Nephron progenitor cell (in vitro differentiated cells): ENCODE measurements around the gene BRPF3.

ENCODE experiments used
- DNase-seq: peaks from one replicate; pipeline ENCODE4 v3.0.0; 2021
- H3K27ac Mint-ChIP-seq: 2 replicates; pipeline ENCODE4 v1.8.0; 2021; ENCODE audit warnings: mild to moderate bottlenecking, moderate library complexity, mixed read lengths
- H3K27me3 Mint-ChIP-seq: 2 replicates; pipeline ENCODE4 v1.8.0; 2021; ENCODE audit warnings: mild to moderate bottlenecking, low read depth, mixed read lengths; ENCODE audit not compliant: poor library complexity
- H3K36me3 Mint-ChIP-seq: 2 replicates; pipeline ENCODE4 v1.8.0; 2021; ENCODE audit warnings: low read depth, mixed read lengths
- H3K4me1 Mint-ChIP-seq: 2 replicates; pipeline ENCODE4 v1.8.0; 2021; ENCODE audit warnings: mixed read lengths
- H3K4me3 Mint-ChIP-seq: 2 replicates; pipeline ENCODE4 v1.8.0; 2021; ENCODE audit warnings: mild to moderate bottlenecking, moderate library complexity, mixed read lengths
- H3K9me3 Mint-ChIP-seq: 2 replicates; pipeline ENCODE4 v1.8.0; 2021; ENCODE audit warnings: mild to moderate bottlenecking, moderate library complexity, mixed read lengths
- CTCF ChIP-seq: fragments of 200-600 bp; sonication (generic); IDR thresholded peaks from 2 replicates; pipeline ENCODE4 v1.5.0; 2021; ENCODE audit warnings: antibody characterized with exemption

The BRPF3 gene

GRCh38 chr6:36220226-36220625 lies 23.7 kb downstream of the BRPF3 start:
- Mint-ChIP-seq H3K4me3 (no peak overlapping the region), H3K36me3 (peaks cover 66% of the 10 kb centered on the region), H3K4me1 (no peaks in the 10 kb centered on the region), H3K27me3 (no peaks in the 10 kb centered on the region), H3K9me3 (no peaks in the 10 kb centered on the region), H3K27ac (no peak overlapping the region)
- no peak for TF ChIP-seq CTCF
- no peak for DNase-seq

DNA sequence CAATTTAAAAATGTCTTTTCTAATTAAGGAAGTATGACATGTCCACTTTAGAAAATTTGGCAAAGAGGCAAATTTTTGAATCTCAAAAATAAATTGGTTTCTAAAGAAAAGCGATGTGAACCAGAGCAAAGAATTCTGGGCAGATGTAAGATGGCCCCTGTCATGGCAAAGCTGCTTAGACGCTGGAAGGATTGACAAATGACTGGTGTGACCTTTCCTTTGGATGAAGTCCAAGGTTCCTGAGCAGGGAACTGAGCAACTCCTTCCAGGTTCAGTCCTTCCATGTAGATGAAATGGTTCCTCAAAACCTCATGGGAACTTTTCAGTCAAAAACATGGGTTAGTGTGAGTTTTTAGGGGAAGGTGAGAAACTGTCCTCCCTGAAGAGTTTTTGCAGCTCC lies 25.1 kb downstream of the BRPF3 start:
- no peak overlapping the region for H3K27ac Mint-ChIP-seq
- H3K4me1 Mint-ChIP-seq = no peaks in the 10 kb centered on the region
- H3K4me3 Mint-ChIP-seq = no peak overlapping the region
- H3K27me3 Mint-ChIP-seq = no peaks in the 10 kb centered on the region
- H3K9me3 Mint-ChIP-seq = no peaks in the 10 kb centered on the region
- peaks cover 66% of the 10 kb centered on the region for H3K36me3 Mint-ChIP-seq
- no peak for DNase-seq
- no peak for TF ChIP-seq CTCF

GRCh38 chr6:36222924-36223323 lies 26.4 kb downstream of the BRPF3 start:
- no peak for TF ChIP-seq CTCF
- no peak for DNase-seq
- Mint-ChIP-seq H3K9me3 (no peaks in the 10 kb centered on the region), H3K27me3 (no peaks in the 10 kb centered on the region), H3K27ac (no peak overlapping the region), H3K4me3 (no peak overlapping the region), H3K4me1 (no peaks in the 10 kb centered on the region), H3K36me3 (peaks cover 67% of the 10 kb centered on the region)

DNA sequence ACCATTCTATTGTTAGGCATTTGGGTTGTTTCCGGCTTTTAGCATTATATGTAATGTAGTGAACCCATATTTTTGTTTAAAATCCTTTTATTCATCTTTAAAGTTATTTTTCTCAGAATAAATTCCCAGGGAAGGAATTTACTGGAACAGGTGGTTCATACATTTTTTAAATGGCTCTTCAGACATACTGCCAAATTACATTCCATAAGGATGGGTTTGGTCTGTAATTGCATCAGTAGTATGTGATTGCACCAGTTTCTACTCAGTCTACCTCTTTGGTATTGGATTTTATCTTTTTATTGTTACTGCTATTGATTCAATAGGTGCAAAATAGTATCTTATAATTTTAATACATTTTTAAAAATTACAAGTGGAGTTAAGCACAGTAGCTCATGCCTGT lies 27.2 kb downstream of the BRPF3 start:
- H3K27ac Mint-ChIP-seq = no peak overlapping the region
- DNase-seq = no peak
- peaks cover 68% of the 10 kb centered on the region for H3K36me3 Mint-ChIP-seq
- no peaks in the 10 kb centered on the region for H3K9me3 Mint-ChIP-seq
- H3K27me3 Mint-ChIP-seq = no peaks in the 10 kb centered on the region
- no peaks in the 10 kb centered on the region for H3K4me1 Mint-ChIP-seq
- TF ChIP-seq CTCF = no peak
- H3K4me3 Mint-ChIP-seq = no peak overlapping the region

GRCh38 chr6:36224918-36225461 lies 28.4 kb downstream of the BRPF3 start:
- Mint-ChIP-seq H3K27me3 (no peaks in the 10 kb centered on the region), H3K36me3 (peaks cover 70% of the 10 kb centered on the region), H3K27ac (no peak overlapping the region), H3K4me1 (no peaks in the 10 kb centered on the region), H3K4me3 (no peak overlapping the region), H3K9me3 (no peaks in the 10 kb centered on the region)
- TF ChIP-seq CTCF = no peak
- DNase-seq = no peak

DNA sequence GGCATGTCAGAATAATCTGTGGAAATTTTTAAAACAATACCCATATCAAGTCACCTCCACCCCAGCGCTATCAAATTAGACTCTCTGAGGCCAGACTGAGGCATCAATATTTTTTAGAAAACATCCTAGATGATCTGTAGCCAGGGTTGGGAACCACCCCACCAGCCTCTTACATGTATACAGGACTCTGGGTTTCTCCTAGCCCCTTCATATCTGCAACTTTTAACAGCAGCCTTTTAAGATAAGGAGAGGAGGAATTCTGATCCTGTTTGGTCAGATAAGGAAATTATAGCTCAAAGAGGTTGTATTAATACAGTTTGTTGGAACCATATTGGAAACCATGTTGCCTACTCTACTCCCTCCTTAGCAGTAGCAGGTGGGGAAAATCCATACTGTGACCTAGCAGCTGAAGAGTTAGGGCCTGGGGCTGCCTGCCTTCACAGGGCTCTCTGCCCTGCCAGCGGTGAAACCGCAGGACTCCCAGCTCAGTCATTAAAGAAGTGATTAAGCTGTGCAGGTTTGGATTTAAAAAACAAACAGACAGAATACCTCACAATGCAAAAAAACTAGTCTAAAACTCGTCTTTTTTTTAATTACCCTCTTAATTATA lies 30.0 kb downstream of the BRPF3 start:
- TF ChIP-seq CTCF = no peak
- H3K9me3 Mint-ChIP-seq = no peaks in the 10 kb centered on the region
- peaks cover 71% of the 10 kb centered on the region for H3K36me3 Mint-ChIP-seq
- no peak for DNase-seq
- no peak overlapping the region for H3K27ac Mint-ChIP-seq
- no peaks in the 10 kb centered on the region for H3K27me3 Mint-ChIP-seq
- no peaks in the 10 kb centered on the region for H3K4me1 Mint-ChIP-seq
- H3K4me3 Mint-ChIP-seq = no peak overlapping the region
